NCI-H2196 (cell line): ENCODE results near the gene ATP9B.
"Not testable (repeated sequence)": the region's sequence is repeated elsewhere in the genome, so short reads cannot be mapped to it uniquely, and the experiment has no call there.

Experiments used
- DNase-seq: peaks from one replicate; lab custom pipeline; 2025; ENCODE audit not compliant: unreplicated experiment; lab: John Stamatoyannopoulos, UW

Gene ATP9B

DNA sequence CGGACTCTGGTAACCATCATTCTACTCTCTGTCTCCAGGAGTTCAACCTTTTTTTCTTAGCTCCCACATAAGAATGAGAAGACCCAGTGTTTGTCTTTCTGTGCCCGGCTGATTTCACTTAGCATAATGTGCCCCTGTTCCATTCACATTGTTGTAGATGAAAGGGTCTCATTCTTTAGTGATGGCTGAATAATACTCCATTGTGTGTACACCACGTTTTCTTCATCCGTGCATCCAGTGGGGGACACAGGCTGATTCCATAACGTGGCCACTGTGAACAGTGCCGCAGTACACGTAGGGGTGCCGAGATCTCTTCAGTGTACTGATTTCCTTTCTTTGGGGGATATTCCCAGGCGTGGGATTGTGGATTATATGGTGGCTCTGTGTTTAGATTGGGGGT, 254.3 kb downstream of the ATP9B start:
- DNase-seq, result no peak

DNA sequence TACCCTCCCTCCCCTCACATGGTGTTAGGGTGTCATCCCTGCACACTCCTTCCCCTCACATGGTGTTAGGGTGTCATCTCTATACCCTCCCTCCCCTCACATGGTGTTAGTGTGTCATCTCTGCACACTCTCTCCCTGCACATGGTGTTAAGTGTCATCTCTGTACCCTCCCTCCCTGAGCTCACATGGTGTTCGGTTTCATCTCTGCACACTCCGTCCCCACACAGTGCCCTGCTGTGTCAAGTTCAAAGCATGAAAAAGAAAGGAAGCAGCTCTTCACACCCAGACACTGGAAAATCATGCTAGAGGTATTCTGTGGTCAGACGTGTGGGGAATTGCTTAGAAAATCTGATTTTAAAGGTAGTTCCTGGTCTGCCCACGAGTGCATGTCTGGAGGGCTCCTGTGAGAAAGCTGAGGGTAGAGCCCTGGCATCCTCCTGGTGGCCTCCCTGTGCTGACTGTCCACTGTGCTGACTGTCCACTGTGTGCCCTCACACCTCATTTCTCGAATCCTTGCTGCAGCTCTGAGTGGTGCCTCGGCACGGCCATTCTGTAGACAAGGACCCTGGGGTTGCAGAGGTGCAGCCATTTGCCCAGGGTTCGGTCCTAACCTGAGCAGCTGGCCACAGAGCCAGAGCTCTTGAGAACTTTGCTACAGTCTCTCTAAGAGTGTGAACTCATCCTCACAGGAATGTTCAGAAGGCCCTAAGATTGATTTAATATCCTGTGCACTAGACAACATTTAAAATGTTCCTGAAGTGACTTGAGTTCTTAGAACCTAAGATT, 257.4 kb downstream of the ATP9B start:
- DNase-seq, result no peak

DNA sequence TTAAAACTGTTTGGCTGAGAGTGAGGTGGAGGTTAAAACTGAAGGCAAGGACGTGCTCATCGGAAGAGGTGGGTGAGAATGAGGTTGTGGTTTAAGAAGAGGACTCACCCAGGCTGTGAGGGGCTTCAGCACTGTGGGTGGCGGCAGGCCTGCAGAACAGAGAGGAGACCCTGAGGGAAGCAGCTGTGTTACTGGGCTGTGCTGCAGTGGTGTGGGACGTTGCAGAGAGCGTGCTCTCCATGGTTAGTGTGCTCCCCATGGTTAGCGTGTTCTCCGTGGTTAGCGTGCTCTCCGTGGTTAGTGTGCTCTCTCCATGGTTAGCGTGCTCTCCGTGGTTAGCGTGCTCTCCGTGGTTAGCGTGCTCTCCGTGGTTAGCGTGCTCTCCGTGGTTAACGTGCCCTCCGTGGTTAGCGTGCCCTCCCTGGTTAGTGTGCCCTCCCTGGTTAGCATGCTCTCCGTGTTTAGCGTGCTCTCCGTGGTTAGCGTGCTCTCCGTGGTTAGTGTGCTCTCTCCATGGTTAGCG, 258.1 kb downstream of the ATP9B start:
- no peak for DNase-seq

DNA sequence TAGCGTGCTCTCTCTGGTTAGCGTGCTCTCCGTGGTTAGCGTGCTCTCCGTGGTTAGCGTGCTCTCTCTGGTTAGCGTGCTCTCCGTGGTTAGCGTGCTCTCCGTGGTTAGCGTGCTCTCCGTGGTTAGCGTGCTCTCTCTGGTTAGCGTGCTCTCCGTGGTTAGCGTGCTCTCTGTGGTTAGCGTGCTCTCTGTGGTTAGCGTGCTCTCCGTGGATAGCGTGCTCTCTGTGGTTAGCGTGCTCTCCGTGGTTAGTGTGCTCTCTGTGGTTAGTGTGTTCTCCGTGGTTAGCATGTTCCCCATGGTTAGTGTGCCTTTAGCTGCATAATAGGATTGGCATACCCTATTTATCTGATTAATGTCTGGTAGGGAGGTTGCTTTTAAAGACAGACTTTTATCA, 258.7 kb downstream of the ATP9B start:
- not testable (repeated sequence) for DNase-seq

DNA sequence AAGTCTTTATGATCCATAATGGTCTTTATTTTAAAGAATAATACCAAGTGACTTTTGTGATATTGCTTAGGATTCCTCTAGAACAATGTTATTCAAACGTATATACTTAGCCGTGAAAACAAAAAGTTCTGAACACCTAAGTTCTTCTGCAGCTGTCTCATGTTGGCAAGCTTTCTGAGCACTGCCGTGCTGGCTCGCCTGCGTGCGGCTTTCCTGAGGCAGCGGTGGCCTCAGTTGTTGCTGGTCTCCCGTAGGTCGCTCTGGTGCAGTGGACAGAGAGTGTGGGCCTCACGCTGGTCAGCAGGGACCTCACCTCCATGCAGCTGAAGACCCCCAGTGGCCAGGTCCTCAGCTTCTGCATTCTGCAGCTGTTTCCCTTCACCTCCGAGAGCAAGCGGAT, 259.7 kb downstream of the ATP9B start:
- DNase-seq, result no peak

DNA sequence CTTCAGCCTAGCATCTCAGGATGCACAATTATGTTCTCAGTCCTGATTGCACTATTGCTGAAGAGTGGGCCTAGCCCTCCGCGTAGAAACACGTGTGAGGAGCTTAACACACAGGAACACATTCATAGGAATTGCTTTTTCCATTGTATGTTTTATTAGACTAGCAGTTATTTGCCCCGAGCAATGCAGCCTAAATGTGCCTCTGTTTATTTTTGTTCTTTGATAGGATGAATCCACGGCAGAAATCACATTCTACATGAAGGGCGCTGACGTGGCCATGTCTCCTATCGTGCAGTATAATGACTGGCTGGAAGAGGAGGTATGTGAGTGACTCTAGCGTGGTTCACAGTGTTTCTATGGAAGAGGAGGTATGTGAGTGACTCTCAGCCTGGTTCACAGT, 260.6 kb downstream of the ATP9B start:
- no peak for DNase-seq

DNA sequence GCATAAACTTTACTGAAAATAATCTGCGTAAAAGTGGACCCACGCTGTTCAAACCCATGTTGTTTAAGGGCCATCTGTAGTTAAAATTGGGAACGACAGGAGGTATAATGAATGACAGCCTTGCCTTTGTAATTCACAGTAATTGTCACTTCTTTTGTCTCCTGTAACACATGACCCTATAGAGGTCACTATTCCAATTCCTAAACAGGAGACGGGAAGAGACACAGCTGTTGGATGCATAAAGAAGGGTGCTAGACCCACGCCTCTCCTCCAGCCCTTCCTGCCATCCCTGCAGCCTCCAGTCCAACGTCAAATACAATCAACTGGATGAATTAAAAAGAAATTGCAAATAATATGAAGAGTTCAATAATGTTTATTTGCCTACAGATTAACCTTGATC, 263.5 kb downstream of the ATP9B start:
- DNase-seq, result no peak

DNA sequence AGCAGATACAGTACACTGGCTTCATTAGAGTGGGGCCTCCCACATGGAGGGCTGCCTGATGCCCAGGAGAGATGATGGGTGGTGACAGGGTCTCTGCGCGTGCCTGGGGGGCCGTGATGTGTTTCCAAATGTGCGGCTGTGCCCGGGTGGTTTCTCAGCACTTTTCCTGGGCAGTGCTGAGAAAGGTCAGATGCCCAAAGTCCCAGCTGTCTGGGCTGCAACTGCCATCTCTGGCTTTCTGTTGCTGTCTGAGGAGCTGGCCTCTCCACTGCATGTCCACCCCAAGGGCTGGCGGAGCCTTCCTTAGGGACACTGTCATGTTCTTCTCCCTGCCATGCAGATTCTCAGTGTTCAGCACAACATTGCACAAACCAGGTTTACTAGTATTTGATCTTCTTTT, 263.9 kb downstream of the ATP9B start:
- no peak for DNase-seq

DNA sequence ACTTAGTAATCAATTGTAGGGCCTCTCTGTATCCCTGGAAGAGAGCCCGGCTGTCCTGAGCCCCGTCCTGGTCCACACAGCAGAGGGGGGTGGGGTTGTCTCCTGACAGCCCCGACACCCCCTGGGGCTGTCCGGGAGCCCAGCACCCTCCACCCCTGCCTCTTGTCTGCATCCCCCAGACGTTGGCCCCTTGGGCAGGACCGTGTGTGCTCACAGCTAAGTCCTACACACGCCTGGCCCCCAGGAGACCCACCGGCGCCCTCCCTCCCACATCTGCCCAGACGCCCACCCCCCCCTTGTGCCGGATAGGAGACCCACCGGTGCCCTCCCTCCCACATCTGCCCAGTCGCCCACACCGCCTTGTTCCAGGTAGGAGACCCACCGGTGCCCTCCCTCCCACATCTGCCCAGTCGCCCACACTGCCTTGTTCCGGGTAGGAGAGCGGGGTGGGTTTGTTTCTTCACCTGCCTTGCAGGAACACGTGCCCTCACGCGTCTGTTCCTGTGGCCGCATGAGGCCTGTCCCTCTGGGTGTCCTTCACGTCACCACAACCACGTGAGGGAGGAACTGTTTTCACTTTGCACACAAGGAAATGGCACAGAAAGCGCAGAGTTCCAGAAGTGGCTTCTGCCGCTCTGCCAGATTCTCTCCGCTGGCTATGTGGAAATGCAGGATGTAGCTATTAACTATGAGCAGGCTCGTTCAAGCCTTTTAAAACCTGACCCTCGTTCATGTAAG, 265.5 kb downstream of the ATP9B start:
- no peak for DNase-seq

DNA sequence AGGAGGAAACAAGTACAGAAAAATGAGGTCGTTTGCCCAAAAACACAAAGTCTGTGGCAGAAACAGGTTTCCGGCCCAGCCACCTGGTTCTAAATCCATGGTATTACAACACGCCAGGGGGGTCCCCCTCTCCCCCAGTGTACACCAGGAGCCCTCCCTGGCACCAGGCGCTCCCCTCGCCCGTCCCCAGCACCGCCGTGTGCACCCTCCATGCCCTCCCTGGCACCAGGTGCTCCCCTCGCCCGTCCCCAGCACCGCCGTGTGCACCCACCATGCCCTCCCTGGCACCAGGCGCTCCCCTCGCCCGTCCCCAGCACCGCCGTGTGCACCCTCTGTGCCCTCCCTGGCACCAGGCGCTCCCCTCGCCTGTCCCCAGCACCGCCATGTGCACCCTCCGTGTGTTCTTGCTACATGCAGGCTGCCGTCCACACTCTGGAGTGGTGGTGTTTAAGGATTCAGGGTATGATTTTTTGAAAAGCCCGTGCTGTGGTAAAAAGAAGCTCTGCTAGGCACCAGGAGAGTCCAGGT, 266.7 kb downstream of the ATP9B start:
- DNase-seq, result no peak

DNA sequence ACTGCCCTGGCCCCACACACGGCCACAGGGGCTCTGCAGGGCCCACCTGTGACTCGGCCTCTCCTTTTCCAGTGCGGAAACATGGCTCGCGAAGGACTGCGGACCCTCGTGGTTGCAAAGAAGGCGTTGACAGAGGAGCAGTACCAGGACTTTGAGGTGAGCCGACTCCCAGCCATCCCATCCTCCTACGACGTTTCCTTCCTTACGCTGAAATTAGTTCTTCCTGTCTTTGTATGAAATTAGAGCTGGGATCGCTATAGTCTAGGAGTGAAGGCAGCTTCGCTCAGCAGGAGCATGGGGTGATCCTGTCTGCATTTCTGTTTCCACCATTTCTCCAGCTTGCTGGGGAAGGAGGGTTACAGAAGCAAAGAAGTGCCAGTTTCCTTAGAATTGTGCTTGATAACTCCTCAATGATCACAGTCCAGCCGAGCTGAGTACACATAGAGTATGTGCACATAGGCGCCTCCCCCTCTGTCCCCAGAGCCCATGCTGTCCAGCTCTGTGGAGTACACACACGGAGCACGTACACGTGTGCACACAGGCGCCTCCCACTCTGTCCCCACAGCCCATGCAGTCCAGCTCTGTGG, 267.5 kb downstream of the ATP9B start:
- DNase-seq, result no peak

DNA sequence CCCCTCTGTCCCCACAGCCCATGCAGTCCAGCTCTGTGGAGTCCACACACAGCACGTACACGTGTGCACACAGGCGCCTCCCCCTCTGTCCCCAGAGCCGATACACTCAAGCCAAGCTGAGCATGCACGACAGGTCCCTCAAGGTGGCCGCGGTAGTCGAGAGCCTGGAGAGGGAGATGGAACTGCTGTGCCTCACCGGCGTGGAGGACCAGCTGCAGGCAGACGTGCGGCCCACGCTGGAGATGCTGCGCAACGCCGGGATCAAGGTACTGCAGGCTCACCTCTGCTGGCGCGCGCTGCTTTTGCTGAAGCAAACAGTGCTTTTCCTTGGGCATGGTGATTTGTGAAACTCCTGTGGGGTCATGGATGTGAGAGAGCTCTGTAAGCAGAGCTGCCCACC, 268.0 kb downstream of the ATP9B start:
- no peak for DNase-seq

DNA sequence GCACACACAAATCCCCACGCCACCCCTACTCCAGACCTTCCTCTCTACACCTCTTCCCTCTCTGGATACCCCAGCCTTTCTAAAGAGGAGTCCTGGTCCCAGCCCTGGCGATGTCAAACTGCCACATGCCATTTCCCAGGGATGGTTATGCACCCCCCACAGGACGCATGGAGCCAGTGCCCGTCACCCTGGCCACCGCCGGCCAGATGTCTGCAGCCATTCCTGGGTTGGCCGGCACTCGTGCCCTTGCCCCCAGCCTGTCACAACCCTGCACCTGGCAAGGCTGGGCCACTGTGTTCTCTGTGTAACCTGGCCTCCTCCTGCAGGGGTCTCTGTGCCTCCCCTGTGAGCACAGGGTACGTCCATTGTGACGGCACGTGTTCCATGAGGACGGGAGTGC, 268.4 kb downstream of the ATP9B start:
- no peak for DNase-seq

DNA sequence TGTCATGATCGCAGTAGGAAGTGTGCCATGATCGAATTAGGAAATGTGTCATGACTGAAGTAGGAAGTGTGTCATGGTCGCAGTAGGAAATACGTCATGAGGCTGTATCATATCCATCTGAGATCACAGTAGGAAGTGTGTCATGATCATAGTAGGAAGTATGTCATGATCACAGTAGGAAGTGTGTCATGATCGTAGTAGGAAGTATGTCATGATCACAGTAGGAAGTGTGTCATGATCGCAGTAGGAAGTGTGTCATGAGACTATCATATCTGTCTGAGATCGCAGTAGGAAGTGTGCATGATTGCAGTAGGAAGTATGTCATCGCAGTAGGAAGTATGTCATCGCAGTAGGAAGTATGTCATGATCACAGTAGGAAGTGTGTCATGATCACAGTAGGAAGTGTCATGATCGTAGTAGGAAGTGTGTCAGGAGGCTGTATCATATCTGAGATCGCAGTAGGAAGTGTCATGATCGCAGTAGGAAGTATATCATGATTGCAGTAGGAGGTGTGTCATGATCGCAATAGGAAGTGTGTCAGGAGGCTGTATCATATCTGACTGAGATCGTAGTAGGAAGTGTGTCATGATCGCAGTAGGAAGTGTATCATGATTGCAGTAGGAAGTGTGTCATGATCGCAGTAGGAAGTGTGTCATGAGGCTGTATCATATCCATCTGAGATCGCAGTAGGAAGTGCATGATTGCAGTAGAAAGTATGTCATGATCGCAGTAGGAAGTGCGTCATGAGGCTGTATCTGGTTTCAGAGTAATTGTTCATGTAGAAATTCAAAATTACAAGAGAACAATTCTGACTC, 270.1 kb downstream of the ATP9B start:
- no peak for DNase-seq

DNA sequence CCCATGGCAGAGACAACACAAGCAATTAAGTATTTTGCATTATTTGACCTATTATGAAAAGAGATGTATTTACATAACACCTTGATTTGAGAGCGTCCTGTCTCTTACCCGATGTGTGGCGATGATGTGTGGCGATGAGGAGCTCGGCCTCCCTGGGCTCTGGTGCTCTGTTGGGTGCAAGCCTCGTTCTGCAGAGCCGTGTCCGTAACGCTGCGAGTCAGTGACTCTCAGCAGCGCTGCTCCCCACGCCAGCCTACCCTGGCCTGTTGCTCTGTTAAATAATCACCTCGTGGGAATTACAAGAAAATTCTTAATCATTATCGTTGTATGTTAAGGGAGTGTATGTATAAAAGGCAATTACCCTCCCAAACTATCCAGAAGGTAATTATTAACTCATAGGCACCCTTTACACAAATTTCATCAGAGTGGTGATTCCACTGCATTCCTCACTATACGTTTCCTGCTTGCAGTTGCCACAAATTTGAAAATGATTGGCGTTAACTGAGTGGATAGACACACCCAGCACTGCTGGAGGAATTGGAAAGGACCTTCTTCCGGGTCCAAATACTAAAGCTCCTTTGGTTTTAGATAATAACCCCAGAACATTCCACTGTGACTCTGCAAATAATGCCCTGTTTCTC, 274.5 kb downstream of the ATP9B start:
- no peak for DNase-seq

DNA sequence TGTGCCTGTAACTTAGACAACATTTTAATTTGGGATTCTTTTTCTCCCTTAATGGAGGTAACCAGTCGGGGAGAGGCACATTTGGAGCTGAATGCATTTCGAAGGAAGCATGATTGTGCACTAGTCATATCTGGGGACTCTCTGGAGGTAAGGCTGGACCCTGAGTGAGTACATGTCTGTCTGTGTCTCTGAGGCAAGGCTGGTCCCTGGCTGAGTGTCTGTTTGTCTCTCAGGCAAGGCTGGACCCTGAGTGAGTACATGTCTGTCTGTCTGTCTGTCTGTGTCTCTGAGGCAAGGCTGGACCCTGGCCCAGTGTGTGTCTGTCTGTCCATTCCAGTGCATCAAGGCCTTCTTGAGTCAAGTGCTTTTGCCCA, 275.0 kb downstream of the ATP9B start:
- DNase-seq, result no peak

DNA sequence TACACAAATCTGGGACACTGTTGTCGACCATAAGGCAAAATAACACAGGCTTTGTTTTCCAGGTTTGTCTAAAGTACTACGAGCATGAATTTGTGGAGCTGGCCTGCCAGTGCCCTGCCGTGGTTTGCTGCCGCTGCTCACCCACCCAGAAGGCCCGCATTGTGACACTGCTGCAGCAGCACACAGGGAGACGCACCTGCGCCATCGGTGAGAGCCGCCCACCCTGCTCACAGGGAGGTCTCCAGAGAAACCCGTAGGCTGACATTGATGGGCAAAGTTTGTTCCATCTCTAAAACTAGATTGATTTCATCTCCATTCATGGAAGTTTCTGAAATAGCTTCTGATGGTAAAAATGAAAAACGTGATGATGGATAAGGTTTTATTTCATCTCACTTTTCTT, 276.2 kb downstream of the ATP9B start:
- DNase-seq, result no peak

DNA sequence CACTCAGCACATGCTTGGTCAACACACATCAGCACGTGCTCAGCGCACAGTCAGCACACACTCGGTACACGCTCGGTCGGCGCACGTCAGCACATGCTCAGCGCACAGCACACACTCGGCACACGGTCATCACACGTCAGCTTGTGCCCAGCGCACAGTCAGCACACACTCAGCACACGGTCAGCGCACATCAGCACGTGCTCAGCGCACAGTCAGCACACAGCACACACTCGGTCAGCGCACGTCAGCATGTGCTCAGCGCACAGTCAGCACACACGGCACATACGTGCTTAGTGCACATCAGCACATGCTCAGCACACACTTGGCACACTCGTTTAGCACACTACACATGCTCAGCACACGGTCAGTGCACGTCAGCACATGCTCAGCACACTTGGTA, 276.8 kb downstream of the ATP9B start:
- no peak for DNase-seq

DNA sequence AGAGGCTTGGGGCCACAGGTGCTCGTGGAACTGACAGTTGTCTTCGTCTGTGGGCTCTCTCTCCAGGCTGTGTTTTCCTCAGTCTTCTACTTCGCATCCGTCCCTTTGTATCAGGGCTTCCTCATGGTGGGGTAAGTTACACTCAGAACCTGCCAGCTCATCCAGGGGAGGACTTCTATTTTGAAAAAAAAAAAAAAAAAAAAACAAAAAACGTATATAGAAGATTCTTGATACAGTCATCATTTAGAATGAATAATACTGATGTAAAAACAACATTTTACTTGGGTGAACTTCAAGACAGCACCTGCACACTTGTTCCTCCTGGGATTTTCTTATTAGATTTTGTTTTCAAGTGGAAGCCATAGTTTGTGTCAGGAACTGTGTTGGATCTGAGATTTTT, 278.9 kb downstream of the ATP9B start:
- no peak for DNase-seq

DNA sequence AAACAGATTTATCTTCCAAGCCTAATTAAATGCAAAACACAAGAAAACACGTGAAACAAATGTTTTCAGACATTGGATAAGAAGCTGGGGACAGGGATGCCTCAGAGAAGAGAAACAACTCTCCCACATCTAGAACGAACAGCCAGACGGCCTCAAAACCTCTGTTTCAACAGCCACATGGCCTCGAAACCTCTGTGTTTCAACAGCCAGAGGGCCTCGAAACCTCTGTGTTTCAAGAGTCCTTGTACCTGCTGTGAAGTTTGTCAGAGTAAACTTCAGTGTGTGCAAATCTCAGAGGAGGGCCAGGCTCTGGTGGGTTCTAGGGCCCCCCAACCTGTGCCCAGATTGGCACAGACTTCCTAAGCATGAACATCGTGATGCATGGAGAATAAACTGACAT, 283.2 kb downstream of the ATP9B start:
- DNase-seq, result no peak

DNA sequence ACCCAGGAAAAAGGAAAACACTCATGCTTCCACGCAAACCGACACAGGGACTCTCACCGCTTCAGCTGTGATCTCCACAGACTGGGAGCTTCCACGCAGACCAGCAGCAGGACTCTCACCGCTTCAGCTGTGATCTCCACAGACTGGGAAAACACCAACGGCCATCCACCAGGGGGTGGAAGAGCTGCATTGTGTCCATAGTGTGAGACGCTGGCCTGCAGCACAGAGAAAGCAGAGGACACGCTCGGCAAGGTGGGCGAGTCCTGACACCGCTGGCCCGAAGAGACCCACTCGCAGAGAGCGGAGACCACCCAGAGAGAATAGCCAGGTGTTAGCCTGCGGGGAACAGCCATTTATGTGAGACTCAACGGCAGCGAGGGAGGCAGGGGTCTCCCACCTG, 284.1 kb downstream of the ATP9B start:
- DNase-seq, result no peak
